ENCODE measurements around the gene CHMP2A.

DNA sequence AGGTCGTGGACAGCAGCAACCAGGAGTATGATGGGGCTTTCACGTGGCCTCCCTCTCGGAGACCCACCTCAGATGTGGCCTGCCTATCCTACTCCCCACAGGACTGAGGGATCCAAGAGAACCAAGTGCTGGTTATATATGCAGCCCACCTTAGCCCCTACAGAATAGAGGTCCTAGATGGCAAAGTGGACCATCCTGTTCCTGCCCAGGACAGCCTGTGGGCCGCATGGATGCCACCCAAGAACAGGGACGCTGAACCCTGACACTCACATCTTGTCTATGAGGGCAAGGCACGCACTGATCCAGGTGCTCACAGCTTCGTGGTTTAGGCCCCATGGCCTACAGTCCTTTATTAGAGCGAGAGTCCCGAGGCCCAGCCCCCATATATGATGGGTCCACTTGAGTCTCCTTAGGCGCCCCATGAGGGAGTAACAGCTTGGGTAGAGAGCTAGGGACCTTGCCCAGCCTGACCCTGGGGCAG lies 41.7 kb downstream of the CHMP2A start:
- TF ChIP-seq, protein P1, sequence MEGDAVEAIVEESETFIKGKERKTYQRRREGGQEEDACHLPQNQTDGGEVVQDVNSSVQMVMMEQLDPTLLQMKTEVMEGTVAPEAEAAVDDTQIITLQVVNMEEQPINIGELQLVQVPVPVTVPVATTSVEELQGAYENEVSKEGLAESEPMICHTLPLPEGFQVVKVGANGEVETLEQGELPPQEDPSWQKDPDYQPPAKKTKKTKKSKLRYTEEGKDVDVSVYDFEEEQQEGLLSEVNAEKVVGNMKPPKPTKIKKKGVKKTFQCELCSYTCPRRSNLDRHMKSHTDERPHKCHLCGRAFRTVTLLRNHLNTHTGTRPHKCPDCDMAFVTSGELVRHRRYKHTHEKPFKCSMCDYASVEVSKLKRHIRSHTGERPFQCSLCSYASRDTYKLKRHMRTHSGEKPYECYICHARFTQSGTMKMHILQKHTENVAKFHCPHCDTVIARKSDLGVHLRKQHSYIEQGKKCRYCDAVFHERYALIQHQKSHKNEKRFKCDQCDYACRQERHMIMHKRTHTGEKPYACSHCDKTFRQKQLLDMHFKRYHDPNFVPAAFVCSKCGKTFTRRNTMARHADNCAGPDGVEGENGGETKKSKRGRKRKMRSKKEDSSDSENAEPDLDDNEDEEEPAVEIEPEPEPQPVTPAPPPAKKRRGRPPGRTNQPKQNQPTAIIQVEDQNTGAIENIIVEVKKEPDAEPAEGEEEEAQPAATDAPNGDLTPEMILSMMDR (IDR thresholded peaks at IDR 0.05), result no peak
- TF ChIP-seq POLR2A (IDR thresholded peaks at IDR 0.05) (no peak), EP300 (IDR thresholded peaks at IDR 0.05) (no peak)
